ENCODE data around the gene LTBP3.

DNA sequence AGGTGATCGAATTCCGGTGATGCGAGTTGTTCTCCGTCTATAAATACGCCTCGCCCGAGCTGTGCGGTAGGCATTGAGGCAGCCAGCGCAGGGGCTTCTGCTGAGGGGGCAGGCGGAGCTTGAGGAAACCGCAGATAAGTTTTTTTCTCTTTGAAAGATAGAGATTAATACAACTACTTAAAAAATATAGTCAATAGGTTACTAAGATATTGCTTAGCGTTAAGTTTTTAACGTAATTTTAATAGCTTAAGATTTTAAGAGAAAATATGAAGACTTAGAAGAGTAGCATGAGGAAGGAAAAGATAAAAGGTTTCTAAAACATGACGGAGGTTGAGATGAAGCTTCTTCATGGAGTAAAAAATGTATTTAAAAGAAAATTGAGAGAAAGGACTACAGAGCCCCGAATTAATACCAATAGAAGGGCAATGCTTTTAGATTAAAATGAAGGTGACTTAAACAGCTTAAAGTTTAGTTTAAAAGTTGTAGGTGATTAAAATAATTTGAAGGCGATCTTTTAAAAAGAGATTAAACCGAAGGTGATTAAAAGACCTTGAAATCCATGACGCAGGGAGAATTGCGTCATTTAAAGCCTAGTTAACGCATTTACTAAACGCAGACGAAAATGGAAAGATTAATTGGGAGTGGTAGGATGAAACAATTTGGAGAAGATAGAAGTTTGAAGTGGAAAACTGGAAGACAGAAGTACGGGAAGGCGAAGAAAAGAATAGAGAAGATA lies 59.0 kb downstream of the LTBP3 start, which contains the start of gene MALAT1:
- TF ChIP-seq, protein P1, sequence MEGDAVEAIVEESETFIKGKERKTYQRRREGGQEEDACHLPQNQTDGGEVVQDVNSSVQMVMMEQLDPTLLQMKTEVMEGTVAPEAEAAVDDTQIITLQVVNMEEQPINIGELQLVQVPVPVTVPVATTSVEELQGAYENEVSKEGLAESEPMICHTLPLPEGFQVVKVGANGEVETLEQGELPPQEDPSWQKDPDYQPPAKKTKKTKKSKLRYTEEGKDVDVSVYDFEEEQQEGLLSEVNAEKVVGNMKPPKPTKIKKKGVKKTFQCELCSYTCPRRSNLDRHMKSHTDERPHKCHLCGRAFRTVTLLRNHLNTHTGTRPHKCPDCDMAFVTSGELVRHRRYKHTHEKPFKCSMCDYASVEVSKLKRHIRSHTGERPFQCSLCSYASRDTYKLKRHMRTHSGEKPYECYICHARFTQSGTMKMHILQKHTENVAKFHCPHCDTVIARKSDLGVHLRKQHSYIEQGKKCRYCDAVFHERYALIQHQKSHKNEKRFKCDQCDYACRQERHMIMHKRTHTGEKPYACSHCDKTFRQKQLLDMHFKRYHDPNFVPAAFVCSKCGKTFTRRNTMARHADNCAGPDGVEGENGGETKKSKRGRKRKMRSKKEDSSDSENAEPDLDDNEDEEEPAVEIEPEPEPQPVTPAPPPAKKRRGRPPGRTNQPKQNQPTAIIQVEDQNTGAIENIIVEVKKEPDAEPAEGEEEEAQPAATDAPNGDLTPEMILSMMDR (IDR thresholded peaks at IDR 0.05; ENCODE audit: insufficient read depth, low read length, poor library complexity, severe bottlenecking): no peak
- TF ChIP-seq EZH2phosphoT487 (conservative IDR thresholded peaks at IDR 0.05; ENCODE audit: low read length): no peak
